Kidney glomerular epithelial cell (primary cell): ENCODE data around the gene CCNA2.

ENCODE experiments used
- DNase-seq: peaks from one replicate; lab custom pipeline; 2025; lab: John Stamatoyannopoulos, UW

The CCNA2 gene

DNA sequence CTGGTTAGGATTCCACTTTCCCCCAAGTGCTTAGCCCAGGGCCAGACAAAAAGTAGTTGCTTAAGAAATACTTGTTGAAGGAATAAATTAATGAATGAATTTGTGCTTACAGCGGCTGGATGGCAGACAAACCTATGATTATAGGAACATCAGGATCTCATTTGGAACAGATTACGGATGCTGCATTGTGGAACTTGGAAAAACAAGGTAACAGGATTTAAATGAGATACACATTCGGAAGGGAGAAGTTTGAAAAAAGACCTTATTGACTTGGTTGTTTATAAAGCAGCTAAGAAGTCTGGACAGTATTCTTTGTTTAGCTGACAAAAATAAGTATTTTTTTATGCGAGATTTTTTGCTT, 22.0 kb downstream of the CCNA2 start:
- DNase-seq, result no peak

- peak; percentile 84 for DNase-seq
Measured at GRCh38 chr4:121800961-121801714, 22.5 kb downstream of the CCNA2 start, which contains the start of gene EXOSC9. Gene EXOSC9, plus strand, starts transcription at chr4:121801323. Its CDS starts 102 bp downstream, at chr4:121801425.

GRCh38 chr4:121800638-121800960, 23.1 kb downstream of the CCNA2 start:
- no peak for DNase-seq

- no peak for DNase-seq
Measured at GRCh38 chr4:121799867-121800501, 23.7 kb downstream of the CCNA2 start.

GRCh38 chr4:121799208-121799823, 24.4 kb downstream of the CCNA2 start:
- no peak for DNase-seq

DNA sequence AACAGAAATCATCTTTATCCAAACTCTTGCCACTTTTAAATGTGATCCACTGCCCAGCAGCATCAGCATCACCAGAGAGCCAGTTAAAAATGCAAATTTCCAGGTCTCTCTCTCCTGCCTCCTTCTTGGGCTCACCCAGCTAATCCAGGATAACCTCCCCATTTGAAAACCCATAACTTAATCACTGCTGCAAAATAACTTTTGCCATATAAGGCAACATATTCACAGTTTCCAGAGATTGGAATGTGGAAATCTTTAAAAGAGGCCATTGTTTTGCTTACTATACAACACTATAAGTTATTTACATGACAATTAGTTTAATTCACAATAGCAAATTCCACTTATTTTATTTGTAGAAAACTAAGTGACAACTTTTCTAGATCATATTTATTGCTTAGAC, 27.4 kb downstream of the CCNA2 start:
- DNase-seq, result no peak

GRCh38 chr4:121794505-121795188, 29.0 kb downstream of the CCNA2 start:
- no peak for DNase-seq

- no peak for DNase-seq
Measured at GRCh38 chr4:121792966-121793365, 30.7 kb downstream of the CCNA2 start.

GRCh38 chr4:121791481-121791880, 32.2 kb downstream of the CCNA2 start:
- DNase-seq, result no peak

- no peak for DNase-seq
Measured at GRCh38 chr4:121790976-121791375, 32.7 kb downstream of the CCNA2 start.

- DNase-seq, result peak; percentile 25
Measured at GRCh38 chr4:121789960-121790829, 33.5 kb downstream of the CCNA2 start.

GRCh38 chr4:121789455-121789854, 34.2 kb downstream of the CCNA2 start:
- DNase-seq, result no peak

DNA sequence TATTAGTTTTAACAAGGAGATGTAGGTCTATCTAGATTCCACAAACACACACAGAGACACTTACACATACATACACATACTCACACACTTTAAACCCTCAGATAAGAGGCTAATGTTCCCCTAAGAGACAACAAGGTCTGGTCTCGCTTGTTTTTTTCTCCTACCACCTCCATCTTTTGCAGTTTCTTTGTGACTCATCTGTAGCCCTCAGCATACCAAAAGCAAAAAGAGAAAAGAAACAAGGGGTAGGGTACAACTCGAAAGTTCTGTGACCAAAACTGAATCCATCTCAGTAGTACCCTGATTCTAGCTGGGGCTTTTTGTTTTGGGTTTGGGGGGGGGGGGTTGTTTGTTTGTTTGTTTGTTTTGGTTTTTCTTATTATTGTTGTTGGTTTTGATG, 34.8 kb downstream of the CCNA2 start:
- no peak for DNase-seq

DNA sequence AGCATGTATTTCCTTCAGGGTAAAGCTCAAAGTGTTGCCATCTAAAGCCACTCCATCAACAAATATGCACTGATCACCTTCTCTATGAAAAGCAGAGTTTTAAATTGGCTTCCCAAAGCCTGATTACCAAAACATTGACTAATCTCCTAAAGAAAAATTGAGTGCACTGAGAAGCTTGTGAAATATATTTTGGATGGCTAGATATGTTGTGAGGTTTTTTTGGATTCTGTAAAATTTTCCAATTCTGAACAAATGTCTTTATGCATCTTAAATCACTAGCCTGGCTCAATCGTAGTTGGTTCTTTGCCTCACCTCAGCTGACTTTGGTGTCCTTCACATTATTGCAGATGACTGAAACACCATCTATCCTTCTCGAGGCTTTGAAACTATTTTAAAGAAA, 37.5 kb downstream of the CCNA2 start:
- no peak for DNase-seq

- no peak for DNase-seq
Measured at GRCh38 chr4:121785479-121785878, 38.2 kb downstream of the CCNA2 start.

DNA sequence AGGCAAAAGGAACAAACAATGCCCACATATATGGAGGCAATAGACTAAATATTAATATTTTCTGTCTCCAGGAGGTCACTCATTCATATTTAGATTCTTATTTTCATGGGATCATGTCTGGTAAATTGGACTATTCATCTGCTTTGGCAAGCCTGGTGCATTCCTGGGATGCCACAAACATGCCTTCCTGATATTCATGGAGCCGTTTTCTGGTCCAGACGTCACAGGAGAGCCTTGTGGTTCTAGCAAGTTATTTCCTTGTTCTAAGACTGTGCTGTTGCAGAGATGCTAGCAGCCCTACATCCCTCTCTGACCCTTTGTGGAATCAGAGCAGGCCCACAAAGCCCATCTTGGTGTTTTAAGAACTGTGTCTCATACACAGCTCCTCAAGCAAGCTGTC, 38.7 kb downstream of the CCNA2 start:
- DNase-seq, result peak; percentile 74

DNA sequence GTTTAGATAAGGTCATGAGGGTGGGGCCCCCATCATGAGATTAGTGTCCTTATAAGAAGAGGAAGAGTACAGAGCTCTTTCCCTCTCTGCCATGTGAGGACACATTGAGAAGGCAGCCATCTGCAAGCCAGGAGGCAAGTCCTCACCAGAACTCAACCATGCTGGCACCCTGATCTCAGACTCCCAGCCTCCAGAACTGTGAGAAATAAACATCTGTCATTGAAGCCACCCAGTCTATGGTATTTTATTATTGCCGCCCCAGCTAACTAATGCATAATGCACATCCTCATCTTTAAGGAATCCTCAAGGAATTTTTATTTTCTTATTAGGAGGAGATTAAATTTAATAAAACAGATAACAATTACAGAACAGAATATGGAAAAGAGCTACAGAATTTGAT, 39.3 kb downstream of the CCNA2 start:
- DNase-seq, result no peak

DNA sequence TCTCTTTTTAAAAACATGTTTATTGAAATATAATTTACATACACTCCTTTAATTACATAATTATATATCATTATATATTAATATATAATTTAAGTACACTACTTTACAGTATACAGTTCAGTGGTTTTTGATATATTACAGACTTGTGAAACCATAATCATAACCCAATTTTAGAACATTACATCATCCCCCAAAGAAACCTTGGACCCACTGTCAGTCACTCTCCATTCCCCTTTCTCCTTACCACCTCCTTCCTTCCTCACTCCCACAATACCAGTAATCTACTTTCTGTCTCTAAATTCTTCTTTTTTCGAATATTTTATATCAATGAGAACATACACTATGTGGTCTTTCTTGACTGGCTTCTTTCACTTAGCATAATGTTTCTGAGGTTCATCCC, 40.5 kb downstream of the CCNA2 start:
- DNase-seq, result no peak

DNA sequence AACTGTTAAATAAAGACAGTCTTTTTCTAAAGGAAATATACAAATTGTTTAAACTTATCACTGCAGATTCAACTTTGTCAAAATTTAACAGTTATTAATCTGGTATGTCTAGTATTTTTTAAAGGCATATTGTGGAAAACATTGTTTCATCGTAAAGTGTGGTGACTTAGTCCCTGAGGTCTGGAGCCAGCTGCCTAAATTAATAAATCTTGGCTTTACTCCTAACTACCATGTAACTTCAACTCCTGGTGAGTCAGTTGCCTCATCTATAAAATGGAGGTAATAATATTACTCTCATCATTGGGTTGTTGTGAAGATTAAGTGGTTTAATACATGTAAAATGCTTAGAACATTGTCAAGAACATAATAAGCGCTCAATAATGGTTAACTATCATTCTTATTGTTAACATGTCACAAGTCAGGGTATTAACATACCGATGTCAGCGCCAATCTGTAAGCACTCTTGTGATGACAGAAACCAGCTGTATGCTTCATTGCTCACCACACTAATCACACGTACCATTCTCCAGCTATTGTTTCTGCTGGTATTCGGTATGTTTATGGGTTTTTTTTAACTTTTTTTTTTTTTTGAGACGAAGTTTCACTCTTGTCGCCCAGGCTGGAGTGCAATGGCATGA, 44.6 kb downstream of the CCNA2 start:
- DNase-seq, result no peak

GRCh38 chr4:121777625-121778024, 46.1 kb downstream of the CCNA2 start:
- DNase-seq, result peak; percentile 55

- no peak for DNase-seq
Measured at GRCh38 chr4:121776610-121777401, 46.9 kb downstream of the CCNA2 start.
